Nucleus accumbens (tissue), 56 donors: ENCODE data around the gene STOM.
"Not testable (repeated sequence)": the region's sequence is repeated elsewhere in the genome, so short reads cannot be mapped to it uniquely, and the experiment has no call there.

Experiments
- DNase-seq, 56 donors: peaks; one replicate each; lab custom pipeline; 2025; lab: John Stamatoyannopoulos, UW

Gene STOM

DNA sequence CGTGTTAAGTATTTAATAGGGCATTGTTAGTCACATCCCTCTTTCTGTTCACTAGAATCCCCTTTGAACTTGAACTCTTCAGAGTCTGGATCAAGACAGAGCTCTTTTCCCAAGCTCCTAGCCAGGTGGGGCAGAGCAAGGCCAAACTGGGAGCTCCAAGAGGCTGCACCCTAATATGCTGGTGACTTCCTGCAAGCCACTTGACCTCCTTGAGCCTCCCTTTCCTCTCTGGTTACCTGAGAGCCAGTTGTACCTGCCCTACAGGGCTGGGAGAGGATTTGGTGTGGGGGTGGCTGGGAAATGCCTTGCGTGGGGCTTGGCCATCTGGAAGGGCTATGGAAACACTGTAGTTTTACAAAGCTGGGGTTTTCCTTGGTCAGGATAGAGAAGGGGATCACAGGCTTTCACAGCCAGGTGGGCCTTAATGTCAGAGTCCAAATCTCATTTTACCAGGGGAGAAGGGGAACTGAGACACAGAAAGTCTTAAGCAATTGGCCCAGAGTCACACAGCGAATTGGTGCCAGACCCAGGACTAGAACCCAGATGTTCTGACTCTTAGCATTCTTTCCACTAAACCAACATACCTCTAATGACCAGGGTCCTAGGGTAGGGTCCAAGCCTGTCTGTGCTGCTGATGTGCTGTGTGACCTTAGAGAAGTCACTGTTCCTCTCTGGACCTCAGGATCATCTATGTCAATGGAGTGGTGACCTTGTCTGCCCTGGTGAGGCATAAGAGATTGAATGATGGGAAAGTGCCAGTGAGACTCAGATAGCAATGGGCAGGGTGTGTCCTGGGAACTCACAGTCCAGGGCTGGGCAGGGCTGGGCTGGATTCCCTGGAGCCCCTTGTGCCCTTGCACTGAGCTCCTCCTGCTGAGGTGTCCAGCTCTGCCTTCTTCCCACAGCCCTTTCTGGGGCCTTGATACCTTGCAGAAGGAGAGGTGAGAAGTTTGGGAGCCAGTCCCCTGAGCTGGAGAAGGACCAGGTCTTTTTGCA is 66.3 kb downstream of the STOM start:
- DNase-seq: no peak

DNA sequence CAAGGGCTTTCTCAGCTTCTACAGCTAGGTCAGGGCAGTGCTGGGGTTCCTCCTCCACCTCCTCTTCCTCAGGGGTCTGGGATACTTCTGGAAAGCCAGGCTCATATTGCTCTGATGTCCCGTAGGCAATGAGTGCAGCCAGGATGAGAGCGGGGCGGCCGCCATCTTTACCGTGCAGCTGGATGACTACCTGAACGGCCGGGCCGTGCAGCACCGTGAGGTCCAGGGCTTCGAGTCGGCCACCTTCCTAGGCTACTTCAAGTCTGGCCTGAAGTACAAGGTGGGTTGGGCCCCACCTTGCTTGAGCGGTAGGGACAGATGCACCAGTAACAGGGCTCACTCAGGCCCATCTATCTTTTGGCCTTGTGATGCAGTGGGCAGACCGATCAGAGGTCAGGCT is 67.3 kb downstream of the STOM start:
- DNase-seq: no peak

DNA sequence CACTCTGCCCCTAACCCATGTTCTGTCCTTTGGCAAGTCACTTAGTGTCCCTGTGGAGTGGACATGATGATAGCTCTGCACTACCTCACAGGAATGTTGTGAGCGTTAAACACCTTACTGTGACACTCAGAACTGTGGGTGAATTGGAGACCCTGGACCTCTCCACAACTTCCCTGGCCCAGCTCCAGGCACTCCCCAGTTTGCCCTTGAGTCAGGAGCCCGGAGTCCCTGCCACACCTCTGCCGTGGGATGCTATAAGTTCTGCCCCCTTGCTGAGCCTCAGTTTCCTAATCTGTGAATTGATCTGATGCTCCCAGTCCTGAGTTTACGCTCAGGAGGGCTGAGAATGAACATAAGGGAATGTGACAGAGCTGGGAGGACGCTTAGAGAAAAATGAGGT is 67.7 kb downstream of the STOM start:
- DNase-seq: no peak

DNA sequence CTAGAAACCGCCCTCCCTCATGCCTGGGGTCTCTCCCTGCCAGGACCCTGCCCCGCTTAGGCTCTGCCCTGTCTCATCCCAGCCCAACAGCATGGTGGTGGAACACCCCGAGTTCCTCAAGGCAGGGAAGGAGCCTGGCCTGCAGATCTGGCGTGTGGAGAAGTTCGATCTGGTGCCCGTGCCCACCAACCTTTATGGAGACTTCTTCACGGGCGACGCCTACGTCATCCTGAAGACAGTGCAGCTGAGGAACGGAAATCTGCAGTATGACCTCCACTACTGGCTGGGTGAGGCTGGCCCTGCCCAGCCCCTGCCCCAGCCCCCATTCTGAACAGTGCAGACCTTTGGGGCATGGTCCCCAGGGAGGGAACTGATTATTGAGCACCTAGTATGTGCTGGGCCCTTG is 68.2 kb downstream of the STOM start:
- DNase-seq: no peak

DNA sequence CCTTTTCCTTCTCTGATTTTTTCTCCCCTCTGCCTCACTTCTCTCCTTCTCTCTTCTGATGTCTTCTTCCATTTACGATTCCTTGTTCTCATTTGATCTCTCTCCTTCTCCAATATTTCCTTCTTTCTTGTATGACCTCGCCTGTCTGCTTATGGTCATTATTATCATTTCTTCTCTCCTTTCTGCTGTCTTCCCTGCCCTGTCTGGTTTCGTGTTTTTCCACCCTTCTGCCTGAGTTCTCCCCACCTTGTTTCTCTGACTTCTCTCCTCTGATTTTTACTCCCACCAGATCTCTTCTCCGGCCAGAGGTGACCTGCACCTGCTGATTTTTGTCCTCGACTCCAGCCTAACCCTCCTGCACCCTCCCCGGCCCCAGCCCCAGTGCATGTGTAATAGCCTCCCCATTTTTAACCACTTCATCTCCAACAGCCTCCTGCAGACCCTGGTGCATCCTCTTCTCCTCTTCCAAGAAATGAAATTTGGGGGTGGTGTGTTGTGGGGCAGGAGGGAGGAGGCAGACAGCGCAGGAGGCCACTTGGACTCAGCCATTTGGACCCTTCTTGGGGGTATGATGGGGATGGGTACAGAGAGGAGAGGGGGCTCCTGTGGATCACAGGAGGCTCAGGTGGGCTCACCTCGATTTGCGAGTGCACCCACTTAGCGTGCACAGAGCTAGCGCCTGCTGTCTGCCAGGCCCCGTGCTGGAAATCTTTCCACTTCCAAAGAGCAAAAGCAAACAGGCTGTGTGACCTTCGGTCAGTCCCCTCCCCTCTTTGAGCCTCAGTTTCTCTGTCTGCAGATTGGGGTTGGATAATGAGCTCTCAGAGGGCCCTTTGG is 69.5 kb downstream of the STOM start:
- DNase-seq: no peak

DNA sequence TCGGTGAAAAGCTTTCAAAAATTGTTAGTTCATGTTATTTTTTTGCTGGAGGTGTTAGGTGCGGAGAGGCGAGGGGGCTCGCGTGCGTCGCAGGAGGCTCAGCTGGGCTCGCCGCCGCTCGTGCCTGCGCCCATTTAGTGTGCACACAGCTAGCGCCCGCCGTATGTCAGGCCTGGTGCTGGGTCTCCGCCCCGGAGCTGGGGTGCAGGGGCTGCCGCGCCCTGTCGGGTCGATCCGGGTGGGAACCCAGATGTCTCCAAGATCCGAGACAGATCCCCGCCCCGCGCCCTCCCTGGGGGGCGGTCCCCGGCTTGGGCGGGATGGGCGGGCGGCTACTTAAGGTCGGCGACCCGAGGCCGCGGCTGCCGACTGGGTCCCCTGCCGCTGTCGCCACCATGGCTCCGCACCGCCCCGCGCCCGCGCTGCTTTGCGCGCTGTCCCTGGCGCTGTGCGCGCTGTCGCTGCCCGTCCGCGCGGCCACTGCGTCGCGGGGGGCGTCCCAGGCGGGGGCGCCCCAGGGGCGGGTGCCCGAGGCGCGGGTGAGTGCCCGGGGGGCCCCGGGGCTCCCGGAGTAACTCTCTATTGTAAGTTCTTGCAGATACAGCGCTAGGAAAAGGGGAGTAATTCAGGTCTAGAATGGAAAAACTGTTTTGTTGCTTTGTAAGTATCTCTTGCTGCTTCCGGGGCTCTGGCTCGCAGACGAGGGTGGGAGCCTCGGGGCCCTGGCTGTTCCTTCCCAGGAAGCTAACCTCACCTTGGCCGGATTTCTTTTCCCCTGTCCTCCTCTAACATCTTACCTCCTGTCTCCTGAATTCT is 70.4 kb downstream of the STOM start:
- peak in 28 of 56 donors; percentile 29 to 70 (median 46) for DNase-seq

DNA sequence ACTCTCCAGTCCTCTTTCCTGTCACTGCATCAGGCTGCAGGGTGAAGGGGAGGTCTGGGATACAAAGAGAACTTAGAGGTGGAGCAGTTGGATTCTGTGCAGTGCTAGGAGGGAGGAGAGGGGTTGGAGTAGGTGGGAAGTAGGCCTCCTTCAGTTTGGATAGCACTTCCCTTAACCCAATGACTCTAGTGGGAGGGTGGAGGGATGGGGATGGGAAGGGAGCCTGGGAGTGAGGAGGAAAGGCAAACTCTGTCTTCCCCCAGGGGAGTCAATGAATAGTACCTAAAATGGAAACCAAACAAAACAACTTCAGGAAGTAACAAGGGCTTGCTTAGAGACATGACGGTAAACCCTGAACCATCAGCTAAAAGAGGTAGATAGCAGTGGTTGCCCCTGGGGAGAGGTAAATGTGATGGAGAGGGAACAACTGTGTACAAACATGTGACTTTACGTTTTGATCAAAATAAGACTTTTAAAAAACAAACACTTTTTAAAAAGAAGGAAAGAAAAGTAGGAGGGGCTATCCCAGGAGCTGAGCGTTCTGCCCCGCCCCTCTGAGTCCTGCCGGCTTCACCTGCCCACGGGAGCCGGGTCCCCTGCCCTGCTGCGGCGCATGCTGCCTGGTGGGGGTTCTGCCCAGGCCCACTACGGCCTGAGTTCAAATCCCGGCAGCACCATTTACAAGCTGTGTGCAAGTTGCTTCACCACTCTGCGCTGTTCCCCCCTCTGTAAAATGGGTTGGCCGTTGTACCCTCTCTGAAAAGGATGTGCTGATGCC is 71.2 kb downstream of the STOM start:
- DNase-seq: no peak

DNA sequence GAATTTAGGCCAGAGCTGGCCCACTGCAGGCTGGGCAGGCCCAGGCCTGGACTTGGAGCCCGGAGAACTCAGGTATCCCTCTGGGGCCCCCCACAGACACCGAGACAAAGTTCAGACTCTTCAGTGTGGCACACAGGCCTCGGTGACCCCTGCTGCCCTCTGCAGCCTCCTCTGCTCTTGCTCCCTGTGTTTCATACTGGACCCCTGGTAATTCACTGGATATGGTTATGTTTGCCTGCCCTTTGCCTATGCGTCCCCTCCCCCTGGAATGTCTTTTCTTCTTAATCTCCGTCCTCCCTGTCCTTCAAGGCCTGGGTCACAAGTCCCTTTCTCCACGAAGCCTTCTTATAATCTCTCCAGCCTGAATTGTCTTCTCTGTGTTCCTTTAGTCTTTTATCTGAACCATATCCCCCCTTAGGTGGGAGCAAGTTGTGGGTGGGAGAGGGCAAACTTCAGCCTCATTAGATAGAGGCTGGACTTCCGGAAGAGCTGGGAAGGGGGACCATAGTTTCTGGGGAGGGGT is 72.0 kb downstream of the STOM start:
- DNase-seq: no peak

DNA sequence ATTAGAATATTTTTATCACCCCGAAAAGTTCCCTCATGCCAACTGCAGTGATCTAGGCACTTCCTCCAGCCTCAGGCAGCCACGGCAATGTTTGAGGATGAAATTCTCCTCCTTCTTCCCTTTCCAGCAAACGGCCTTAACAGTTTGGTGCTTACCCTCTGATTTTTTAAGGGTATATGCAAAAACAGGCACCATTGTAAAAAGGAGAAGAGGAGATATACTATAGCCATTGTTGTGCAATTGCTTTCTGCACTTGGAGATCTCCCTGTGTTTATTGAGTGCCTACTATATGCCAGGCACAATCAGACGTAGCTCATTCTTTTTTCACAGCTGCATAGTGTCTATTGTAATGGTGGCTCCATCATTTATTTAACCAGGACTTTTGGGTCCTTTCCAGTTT is 72.7 kb downstream of the STOM start:
- DNase-seq: no peak

DNA sequence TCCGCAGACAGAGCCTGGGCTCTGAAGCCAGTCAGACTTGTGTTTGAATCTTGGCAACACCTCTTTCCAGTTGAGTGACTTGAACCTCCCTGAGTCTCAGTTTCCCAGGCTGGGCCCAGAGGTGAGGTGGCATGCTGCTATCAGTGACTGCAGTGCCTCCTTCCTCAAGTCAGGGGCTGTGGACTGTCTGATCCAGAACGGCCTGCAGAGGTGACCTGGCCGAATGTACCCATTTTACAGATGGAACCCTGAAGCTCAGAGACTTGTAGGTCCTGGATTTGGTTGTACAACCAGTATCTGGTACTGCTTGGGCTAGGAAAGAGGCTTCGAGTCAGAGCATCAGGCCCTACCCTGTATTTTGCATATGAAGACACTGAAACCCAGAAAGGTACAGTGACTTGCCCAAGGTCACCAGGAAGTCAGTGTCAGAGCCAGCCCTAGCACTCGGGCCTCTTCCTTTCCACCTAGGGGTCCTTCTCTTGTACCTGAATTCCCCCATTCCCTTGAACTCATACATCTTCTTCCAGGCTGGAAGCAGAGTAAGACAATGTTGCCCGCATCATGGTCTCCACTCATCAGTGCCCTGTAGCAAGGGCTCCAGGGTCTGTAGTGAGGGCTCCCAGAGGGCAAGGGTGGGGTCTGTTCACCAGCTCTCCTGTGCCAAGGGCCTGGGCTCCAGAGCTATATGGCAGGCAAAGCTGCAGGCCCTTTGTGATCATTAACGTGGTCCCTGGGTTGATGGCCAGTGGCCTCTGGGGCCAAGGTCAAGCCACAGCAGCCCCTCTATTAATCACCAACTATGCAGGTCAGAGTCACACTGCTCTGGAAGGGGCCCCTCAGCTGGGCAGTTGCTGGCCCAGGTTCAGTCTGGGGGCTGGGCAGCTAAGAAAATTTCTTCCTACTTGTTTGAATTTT is 73.6 kb downstream of the STOM start:
- no peak for DNase-seq

DNA sequence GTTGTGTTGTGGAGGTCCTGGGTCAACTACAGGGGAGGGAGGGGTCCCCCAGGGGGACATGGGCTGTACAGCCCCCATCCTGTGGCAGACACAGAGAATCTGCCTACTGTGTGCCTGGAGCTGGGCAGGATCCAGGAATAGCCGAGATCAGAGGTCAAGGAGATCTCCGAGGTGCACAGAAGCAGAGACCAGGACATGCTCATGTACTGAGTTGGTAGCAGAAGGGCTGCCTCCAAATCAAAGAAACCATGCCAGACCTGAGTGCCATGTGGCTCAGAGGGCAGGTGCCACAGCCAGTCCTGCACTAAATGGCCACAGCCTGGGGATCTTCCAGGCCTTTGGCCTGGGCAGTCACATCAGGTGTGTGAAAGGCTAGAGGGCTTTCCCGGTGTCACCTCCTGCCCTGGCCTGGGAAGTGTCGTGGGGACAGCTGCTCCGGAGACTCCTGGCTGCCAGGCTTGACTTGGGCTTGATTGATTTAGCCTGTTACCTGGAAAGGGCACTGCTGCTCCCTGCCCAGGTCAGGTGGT is 74.3 kb downstream of the STOM start:
- DNase-seq: no peak

DNA sequence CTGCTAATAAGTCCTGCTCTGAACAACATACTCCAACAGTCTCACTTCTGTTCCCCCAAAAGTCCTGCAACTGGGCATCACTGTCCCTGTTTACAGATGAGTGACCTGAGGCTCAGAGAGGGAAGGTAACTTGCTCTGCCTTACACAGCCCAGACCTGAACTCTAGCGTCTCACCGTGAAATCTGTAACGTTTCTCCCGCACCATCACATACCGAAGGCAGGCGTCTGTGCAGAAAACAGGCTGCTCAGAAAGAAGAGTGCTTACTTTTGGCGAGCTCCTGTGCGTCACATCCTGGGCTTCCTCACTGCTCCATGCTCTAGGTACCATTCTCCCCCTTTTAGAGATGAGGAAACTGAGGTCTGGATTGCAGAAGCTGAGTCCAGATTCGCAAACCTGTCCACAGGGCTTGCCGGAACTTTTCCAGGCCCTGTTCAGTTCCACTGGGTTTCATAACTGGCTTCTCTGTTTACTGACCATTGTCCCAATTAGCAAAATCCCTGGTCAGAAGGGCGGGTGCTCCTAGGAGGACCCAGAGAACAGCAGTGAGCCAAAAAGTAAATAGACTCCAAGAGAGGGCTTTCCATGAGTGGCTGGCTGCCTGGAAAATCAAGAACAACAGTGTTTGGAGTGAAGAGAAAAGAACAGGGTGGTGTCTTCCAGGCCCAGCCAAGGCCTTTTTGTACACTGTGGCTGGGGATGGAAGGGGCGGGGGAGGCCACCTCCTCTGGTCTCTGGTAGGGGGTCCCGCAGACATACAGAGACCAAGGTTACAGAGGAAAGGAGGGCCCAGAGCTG is 75.0 kb downstream of the STOM start:
- peak in 25 of 56 donors; percentile 32 to 73 (median 47) for DNase-seq

DNA sequence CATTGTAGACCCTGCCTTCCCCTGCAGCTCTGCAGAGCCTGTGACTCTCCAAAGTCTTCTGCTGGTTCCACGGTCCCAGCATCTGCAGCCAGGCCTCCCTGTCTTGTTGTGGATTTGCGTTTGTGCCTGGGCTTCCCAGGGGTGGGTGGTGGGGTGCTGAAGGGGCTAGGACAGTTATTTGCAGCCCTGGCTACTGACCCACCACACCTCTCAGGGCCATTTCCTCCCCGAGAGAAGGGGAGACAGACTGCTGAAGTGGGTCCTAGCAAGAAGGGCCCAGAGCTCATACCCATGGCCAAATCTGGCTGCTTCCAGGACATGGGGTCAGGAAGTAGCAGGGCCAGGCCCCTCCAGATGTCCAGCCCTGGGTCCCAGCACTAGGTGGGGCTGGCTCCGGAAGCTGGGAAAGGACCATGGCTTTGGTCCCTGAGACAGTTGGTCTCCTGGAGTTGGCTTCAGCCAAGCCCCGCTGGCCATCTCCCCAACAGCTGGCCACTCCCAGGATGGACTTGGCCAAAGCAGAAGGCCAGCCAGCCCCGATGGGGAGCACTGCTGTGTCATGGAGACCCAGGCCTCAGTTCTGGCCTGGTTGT is 75.8 kb downstream of the STOM start:
- DNase-seq: peak in 4 of 56 donors; percentile 19 to 35 (median 26)

DNA sequence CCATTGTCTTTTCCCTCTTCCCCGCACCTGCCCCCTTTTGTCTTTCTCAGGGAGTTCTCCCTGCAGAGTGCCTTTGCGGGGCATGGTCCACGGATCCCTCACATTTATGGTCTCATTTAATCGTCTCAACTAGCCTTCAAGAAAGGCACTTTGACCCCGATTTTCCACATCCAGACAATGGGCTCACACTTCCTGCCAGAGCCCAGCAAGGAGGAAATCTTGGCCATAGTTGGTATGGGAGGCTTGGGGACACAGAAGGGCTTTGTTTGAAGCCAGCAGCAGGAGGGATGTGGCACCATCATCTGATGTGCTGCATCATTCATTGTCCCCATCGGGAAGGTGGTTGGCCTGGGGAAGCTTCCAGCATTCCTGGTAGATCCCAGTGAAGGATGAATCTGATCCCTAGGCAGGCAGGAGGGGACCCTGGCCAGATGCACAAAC is 77.2 kb downstream of the STOM start:
- DNase-seq: peak in 36 of 56 donors; percentile 24 to 80 (median 60)

DNA sequence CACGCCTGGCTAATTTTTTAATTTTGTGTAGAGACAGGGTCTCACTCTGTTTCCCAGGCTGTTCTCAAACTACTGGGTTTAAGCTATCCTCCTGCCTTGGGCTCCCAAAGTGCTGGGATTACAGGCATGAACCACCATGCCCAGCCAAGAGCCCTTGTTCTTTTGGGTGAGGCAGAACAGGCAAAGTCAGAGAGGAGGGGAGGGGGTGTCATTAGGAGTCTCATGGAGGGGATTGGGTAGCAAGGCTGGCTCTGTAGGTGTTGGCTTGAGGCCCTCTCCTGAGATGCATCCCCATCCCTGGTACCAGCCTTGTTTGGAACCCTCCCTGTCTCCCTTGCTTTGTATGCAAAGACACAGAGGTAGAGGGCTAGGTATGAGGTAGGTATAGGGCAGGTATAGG is 78.0 kb downstream of the STOM start:
- no peak for DNase-seq

DNA sequence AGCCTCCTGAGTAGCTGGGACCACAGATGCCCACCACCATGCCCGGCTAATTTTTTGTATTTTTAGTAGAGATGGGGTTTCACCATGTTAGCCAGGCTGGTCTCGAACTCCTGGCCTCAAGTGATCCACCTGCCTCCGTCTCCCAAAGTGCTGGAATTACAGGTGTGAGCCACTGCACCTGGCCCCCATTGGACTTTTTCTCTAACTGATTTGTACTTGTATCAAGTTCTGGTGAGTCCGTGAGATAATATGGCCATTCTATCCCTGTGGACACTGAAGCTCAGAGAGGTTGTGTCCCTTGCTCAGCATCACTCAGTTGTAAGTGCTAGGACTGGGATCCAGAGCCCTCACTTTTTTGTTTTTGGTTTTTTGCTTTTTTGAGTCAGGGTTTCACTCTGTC is 78.5 kb downstream of the STOM start:
- DNase-seq: not testable (repeated sequence)
